WERI-Rb-1 (cell line): Measurements from ENCODE around the gene PLXDC1.

Source experiments
- DNase-seq: peaks from one replicate; pipeline ENCODE4 v3.0.0-alpha.2; 2020
- H3K27ac ChIP-seq: fragments of 250-450 bp; sonication (Bioruptor Pico); 2 replicates; pipeline ENCODE4 v1.5.1; 2020; ENCODE audit warnings: mild to moderate bottlenecking, moderate library complexity
- H3K27me3 ChIP-seq: fragments of 250-450 bp; sonication (Bioruptor Pico); 2 replicates; pipeline ENCODE4 v1.5.1; 2021; ENCODE audit warnings: mild to moderate bottlenecking, low read depth, moderate library complexity; ENCODE audit not compliant: insufficient read depth, severe bottlenecking
- H3K36me3 ChIP-seq: fragments of 250-450 bp; sonication (Bioruptor Pico); 2 replicates; pipeline ENCODE4 v1.5.1; 2020; ENCODE audit warnings: mild to moderate bottlenecking, moderate library complexity
- H3K4me3 ChIP-seq: 2 replicates; pipeline ENCODE4 v1.5.1; 2011; ENCODE audit warnings: low read depth, mild to moderate bottlenecking, control low read depth, low read length
- H3K9me3 ChIP-seq: fragments of 250-450 bp; sonication (Bioruptor Pico); 2 replicates; pipeline ENCODE4 v1.5.1; 2021; ENCODE audit warnings: mild to moderate bottlenecking, moderate library complexity; ENCODE audit not compliant: severe bottlenecking
- TF ChIP-seq, protein P1 (sequence below): IDR thresholded peaks from 2 replicates; pipeline ENCODE4 v1.5.1; 2011; ENCODE audit warnings: low read depth, mild to moderate bottlenecking, control low read depth, inconsistent platforms, low read length

The PLXDC1 gene

GRCh38 chr17:39144416-39144840, 7.0 kb downstream of the PLXDC1 start:
- TF ChIP-seq, protein P1, sequence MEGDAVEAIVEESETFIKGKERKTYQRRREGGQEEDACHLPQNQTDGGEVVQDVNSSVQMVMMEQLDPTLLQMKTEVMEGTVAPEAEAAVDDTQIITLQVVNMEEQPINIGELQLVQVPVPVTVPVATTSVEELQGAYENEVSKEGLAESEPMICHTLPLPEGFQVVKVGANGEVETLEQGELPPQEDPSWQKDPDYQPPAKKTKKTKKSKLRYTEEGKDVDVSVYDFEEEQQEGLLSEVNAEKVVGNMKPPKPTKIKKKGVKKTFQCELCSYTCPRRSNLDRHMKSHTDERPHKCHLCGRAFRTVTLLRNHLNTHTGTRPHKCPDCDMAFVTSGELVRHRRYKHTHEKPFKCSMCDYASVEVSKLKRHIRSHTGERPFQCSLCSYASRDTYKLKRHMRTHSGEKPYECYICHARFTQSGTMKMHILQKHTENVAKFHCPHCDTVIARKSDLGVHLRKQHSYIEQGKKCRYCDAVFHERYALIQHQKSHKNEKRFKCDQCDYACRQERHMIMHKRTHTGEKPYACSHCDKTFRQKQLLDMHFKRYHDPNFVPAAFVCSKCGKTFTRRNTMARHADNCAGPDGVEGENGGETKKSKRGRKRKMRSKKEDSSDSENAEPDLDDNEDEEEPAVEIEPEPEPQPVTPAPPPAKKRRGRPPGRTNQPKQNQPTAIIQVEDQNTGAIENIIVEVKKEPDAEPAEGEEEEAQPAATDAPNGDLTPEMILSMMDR = no peak
- no peak overlapping the region for H3K27ac ChIP-seq
- peaks cover 4% of the 10 kb centered on the region for H3K9me3 ChIP-seq
- no peaks in the 10 kb centered on the region for H3K36me3 ChIP-seq
- H3K27me3 ChIP-seq = no peaks in the 10 kb centered on the region
- H3K4me3 ChIP-seq = no peak overlapping the region
- DNase-seq = no peak

DNA sequence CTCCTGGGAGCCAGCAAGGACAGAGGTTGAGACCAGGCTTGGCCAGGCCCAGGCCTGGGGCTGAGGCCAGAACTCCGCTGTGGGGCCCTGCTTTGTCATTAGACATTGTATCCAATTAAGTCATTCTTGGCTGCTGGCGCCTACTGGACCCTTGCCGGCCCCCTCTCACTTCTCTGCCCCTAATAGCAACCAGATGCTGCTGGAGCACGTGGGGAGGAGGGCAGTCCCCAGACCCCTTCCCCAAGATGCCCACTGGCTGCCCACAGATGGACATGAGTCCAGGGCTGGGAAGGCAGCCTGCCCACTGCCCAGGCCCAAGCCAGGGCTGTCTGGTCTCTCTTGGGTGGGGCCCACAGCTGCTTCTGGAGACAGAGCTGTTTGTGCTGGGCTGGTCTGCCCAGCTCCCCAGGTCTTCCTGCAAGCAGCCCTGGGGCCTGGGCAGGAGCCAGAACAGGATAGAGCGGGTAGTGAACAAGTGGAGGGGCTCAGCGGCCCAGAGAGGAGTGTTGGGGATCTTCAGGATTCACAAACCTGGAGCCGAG, 7.8 kb downstream of the PLXDC1 start:
- TF ChIP-seq, protein P1 = no peak
- Histone ChIP-seq H3K9me3 (peaks cover 4% of the 10 kb centered on the region), H3K27me3 (no peaks in the 10 kb centered on the region), H3K27ac (no peak overlapping the region), H3K36me3 (no peaks in the 10 kb centered on the region), H3K4me3 (no peak overlapping the region)
- no peak for DNase-seq

DNA sequence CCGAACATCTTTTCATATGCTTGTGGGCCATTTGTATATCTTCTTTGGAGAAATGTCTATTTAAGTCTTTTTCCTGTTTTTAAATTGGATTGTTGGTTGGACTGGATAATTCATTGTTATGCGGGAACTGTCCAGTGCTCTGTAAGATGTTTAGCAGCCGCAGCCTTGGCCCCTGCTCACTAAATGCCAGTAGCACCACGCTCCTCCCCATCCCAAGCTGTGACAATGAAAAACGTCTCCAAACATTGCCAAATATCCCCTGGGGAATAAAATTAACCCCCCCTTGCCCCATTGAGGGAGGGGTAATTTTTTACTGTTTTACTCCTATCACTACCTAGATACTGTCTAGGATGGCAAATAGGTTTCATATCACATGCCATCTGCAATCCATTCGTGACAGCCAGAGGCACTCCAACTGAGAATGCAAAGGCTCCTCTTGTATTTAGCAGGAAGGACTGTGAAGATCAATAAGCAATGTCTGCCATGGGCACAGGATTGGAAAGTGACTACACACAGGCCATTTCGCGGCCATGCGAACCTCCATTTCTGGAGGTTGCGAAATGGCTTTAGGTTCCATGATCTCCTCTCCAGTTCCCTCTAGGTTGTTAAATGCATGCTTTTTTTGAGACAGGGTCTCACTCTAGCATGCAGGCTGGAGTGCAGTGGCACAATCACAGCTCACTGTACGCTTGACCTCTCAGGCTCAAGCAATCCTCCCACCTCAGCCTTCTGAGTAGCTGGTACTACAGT, 9.3 kb downstream of the PLXDC1 start:
- H3K27me3 ChIP-seq = no peaks in the 10 kb centered on the region
- TF ChIP-seq, protein P1 = no peak
- DNase-seq = no peak
- H3K4me3 ChIP-seq = no peak overlapping the region
- no peak overlapping the region for H3K27ac ChIP-seq
- H3K36me3 ChIP-seq = no peaks in the 10 kb centered on the region; the same call in 1 of the 2 replicates
- peaks cover 4% of the 10 kb centered on the region for H3K9me3 ChIP-seq

GRCh38 chr17:39141294-39141693, 10.1 kb downstream of the PLXDC1 start:
- H3K4me3 ChIP-seq = no peak overlapping the region

DNA sequence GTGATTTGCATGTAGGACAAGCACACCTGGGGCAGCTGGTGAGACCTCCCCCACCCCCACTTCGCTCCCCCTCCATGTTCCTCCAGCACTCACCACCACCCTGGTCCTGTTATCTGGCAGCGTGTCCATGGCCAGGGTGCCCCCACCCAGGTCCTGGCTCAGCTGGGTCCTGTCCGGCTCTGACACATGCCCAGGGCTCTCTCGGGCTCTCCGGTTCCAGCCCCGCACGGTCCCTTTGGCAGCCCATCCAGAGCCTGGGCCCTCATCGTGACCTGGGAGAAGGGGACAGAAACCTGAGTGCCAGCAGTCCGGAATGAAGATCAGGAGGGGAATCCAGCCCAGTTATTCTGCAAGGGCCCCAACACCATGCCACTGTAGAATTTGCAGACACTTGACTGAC, 11.9 kb downstream of the PLXDC1 start:
- Histone ChIP-seq H3K9me3 (peaks cover 4% of the 10 kb centered on the region), H3K27ac (peak overlapping the region; percentile 60), H3K27me3 (no peaks in the 10 kb centered on the region), H3K36me3 (no peaks in the 10 kb centered on the region; the same call in 1 of the 2 replicates), H3K4me3 (no peak overlapping the region)
- DNase-seq = no peak
- TF ChIP-seq, protein P1 = no peak

More at GRCh38 chr17:39141294-39141693, 10.1 kb downstream of the PLXDC1 start:
- no peak for DNase-seq
- TF ChIP-seq, protein P1 = no peak
- H3K36me3 ChIP-seq = no peaks in the 10 kb centered on the region; the same call in 1 of the 2 replicates
- no peaks in the 10 kb centered on the region for H3K27me3 ChIP-seq
- H3K9me3 ChIP-seq = peaks cover 4% of the 10 kb centered on the region
- H3K27ac ChIP-seq = no peak overlapping the region

- peak; percentile 73 for DNase-seq
- Histone ChIP-seq H3K27me3 (no peaks in the 10 kb centered on the region), H3K9me3 (peaks cover 4% of the 10 kb centered on the region), H3K36me3 (no peaks in the 10 kb centered on the region; the same call in 1 of the 2 replicates), H3K27ac (peak overlapping the region; percentile 60), H3K4me3 (no peak overlapping the region)
- TF ChIP-seq, protein P1 = no peak
Measured at GRCh38 chr17:39139161-39139511, 12.3 kb downstream of the PLXDC1 start.
